GM12875 (cell line): Measurements from ENCODE around the gene NHS.

Source experiments
- H3K4me3 ChIP-seq: one replicate; pipeline ENCODE4 v1.5.1; 2011; ENCODE audit warnings: low read depth, low read length, control low read depth
- CTCF ChIP-seq: IDR thresholded peaks from 2 replicates; pipeline ENCODE4 v1.5.1; 2011; ENCODE audit warnings: low read depth, mild to moderate bottlenecking, control low read depth, inconsistent platforms, low read length, moderate library complexity, borderline replicate concordance; ENCODE audit not compliant: insufficient read depth

Gene NHS

GRCh38 chrX:17377091-17377717 lies 2.2 kb downstream of the NHS start:
- no peak for TF ChIP-seq CTCF
- H3K4me3 ChIP-seq, result no peak overlapping the region

- H3K4me3 ChIP-seq, result no peak overlapping the region
- no peak for TF ChIP-seq CTCF
These were observed 2.8 kb downstream of the NHS start for GRCh38 chrX:17377795-17378194.

GRCh38 chrX:17380221-17380620 lies 5.2 kb downstream of the NHS start:
- TF ChIP-seq CTCF, result no peak
- no peak overlapping the region for H3K4me3 ChIP-seq

GRCh38 chrX:17390419-17390850 lies 15.4 kb downstream of the NHS start:
- H3K4me3 ChIP-seq, result no peak overlapping the region
- TF ChIP-seq CTCF, result no peak

- no peak for TF ChIP-seq CTCF
- H3K4me3 ChIP-seq, result no peak overlapping the region
These were observed 20.2 kb downstream of the NHS start for GRCh38 chrX:17395154-17395553.

- no peak for TF ChIP-seq CTCF
- H3K4me3 ChIP-seq, result no peak overlapping the region
These were observed 22.1 kb downstream of the NHS start for GRCh38 chrX:17397074-17397473.

GRCh38 chrX:17403189-17403691 lies 28.2 kb downstream of the NHS start:
- TF ChIP-seq CTCF, result no peak
- H3K4me3 ChIP-seq, result no peak overlapping the region
